ENCODE data around the gene SPAAR.

SPAAR gene

GRCh38 chr9:35923598-35923926 is 14.3 kb downstream of the SPAAR start:
- TF ChIP-seq, protein P1, sequence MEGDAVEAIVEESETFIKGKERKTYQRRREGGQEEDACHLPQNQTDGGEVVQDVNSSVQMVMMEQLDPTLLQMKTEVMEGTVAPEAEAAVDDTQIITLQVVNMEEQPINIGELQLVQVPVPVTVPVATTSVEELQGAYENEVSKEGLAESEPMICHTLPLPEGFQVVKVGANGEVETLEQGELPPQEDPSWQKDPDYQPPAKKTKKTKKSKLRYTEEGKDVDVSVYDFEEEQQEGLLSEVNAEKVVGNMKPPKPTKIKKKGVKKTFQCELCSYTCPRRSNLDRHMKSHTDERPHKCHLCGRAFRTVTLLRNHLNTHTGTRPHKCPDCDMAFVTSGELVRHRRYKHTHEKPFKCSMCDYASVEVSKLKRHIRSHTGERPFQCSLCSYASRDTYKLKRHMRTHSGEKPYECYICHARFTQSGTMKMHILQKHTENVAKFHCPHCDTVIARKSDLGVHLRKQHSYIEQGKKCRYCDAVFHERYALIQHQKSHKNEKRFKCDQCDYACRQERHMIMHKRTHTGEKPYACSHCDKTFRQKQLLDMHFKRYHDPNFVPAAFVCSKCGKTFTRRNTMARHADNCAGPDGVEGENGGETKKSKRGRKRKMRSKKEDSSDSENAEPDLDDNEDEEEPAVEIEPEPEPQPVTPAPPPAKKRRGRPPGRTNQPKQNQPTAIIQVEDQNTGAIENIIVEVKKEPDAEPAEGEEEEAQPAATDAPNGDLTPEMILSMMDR (IDR thresholded peaks at IDR 0.05; ENCODE audit: low read length, missing control alignments), result no peak
- no peak overlapping the region for H3K4me3 ChIP-seq (replicated peaks; ENCODE audit: low read depth, low read length)
- no peak for DNase-seq (ENCODE audit: low read depth)

- TF ChIP-seq, protein P1 (IDR thresholded peaks at IDR 0.05; ENCODE audit: low read length, missing control alignments), result no peak
- peak; percentile 93 for DNase-seq (ENCODE audit: low read depth)
- peak overlapping the region; percentile 28 for H3K4me3 ChIP-seq (replicated peaks; ENCODE audit: low read depth, low read length)
Observed at GRCh38 chr9:35923927-35924763, 14.9 kb downstream of the SPAAR start.

DNA sequence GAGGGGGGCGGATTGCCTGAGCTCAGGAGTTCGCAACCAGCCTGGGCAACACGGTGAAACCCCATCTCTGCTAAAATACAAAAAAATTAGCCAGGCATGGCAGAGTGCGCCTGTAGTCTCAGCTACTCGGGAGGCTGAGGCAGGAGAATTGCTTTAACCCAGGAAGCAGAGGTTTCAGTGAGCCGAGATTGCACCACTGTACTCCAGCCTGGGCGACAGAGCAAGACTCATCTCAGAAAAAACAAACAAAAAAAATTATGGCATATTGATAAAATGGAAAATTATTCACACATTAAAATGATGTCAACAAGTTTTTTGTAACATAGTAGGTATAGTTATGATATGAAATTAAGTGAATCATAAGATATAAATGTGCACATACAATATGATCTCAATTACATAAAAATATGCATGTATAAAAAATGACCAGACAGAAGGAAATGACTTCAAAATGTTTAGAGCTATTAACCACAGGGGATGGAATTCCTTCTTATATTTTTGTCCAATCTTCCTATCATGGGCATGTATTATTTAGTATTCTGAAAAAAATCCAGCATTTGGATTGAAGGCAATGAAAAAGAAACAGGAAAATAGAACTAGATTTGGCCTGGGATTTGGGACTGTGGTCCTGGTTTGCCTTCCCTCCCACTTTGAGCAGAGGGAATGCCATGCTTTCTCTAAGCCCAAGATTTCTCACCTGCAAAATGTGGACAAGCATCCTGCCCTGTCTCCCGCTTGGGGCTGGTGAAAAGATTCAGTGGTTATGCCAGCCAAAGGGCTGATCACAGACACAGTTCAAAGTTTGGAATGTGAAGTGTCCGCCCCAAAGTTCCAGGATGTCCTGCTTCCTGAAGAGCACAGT is 19.5 kb downstream of the SPAAR start:
- DNase-seq (ENCODE audit: low read depth), result no peak
- TF ChIP-seq, protein P1 (IDR thresholded peaks at IDR 0.05; ENCODE audit: low read length, missing control alignments), result no peak
- no peak overlapping the region for H3K4me3 ChIP-seq (replicated peaks; ENCODE audit: low read depth, low read length)

DNA sequence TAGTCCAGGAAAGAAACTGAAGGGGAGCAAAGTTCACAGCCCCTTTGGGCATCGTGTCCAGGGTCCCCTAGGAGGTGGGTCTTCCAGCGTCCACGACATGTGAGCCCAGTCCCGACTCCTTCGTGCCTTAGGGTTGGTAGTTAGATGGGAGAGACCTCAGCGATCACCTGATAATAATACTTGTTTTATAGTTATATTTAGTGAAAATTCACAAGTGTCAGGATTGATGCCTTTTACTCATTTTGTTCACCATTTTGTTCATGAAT is 20.1 kb downstream of the SPAAR start:
- TF ChIP-seq, protein P1 (IDR thresholded peaks at IDR 0.05; ENCODE audit: low read length, missing control alignments), result no peak
- no peak for DNase-seq (ENCODE audit: low read depth)
- no peak overlapping the region for H3K4me3 ChIP-seq (replicated peaks; ENCODE audit: low read depth, low read length)

DNA sequence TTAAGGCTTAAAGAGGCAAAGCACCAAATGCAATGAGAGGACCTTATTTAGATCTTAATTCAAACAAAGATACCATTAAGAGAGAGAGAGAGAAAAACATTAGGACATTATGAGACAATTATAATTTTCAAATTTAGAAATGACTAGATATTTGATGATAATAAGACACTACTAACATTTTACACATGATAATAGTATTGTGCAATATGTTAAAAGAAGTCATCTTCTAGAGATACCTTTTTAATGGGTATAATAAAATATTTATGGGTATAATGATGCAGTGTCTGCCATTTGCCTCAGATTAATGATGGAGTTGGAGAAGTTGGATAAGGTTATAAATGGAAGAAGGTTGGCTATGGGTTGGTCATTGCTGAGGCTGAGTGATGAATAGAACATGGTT is 21.2 kb downstream of the SPAAR start:
- no peak for DNase-seq (ENCODE audit: low read depth)
- no peak overlapping the region for H3K4me3 ChIP-seq (replicated peaks; ENCODE audit: low read depth, low read length)
- TF ChIP-seq, protein P1 (IDR thresholded peaks at IDR 0.05; ENCODE audit: low read length, missing control alignments), result no peak

DNA sequence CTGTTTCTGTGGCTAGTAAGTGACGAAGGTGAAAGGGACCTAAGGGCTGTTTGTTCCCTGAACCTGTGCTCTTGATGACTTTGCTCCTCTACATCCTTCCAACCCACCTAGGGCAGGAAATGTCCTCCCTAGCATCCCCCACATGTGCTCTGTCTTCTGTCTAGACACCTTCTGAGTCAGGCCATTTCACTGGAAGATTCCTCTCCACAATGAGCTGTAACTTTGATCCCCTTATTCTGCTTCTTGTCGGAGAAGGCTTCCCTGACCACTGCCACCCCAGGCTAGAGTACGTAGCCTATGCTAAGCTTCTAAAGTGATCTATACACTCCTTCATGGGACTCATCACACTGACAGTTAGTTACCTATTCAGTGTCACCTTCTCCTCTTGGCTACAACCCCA is 21.7 kb downstream of the SPAAR start:
- no peak for DNase-seq (ENCODE audit: low read depth)
- no peak overlapping the region for H3K4me3 ChIP-seq (replicated peaks; ENCODE audit: low read depth, low read length)
- TF ChIP-seq, protein P1 (IDR thresholded peaks at IDR 0.05; ENCODE audit: low read length, missing control alignments), result no peak
